Brain microvascular endothelial cell (primary cell): ENCODE results near the gene HP1BP3.

ENCODE experiments used
- DNase-seq: peaks from one replicate; pipeline ENCODE4 v3.0.0-alpha.2; 2020
- H3K27ac ChIP-seq: fragments of 250-450 bp; sonication (Bioruptor Pico); 2 replicates; pipeline ENCODE4 v1.5.1; 2020; ENCODE audit warnings: mild to moderate bottlenecking, moderate library complexity
- H3K27me3 ChIP-seq: fragments of 250-450 bp; sonication (Bioruptor Pico); replicated peaks from 2 replicates; pipeline ENCODE4 v1.5.1; 2020; ENCODE audit warnings: mild to moderate bottlenecking
- H3K36me3 ChIP-seq: fragments of 250-450 bp; sonication (Bioruptor Pico); replicated peaks from 2 replicates; pipeline ENCODE4 v1.5.1; 2020; ENCODE audit warnings: mild to moderate bottlenecking
- H3K4me3 ChIP-seq: 2 replicates; pipeline ENCODE4 v1.5.1; 2011; ENCODE audit warnings: low read depth, mild to moderate bottlenecking, control low read depth, low read length, moderate library complexity
- in situ Hi-C: cut with HindIII; loops from 2 replicates; pipeline ENCODE4 v1.10.0; 2017; ENCODE audit warnings: low sequenced_read_pairs, low pct_ligation_motif_present
- TF ChIP-seq, protein P1 (sequence below): IDR thresholded peaks from 2 replicates; pipeline ENCODE4 v1.5.1; 2011; ENCODE audit warnings: low read depth, mild to moderate bottlenecking, moderate library complexity, low read length, control low read depth, inconsistent platforms; ENCODE audit errors: missing control alignments

HP1BP3 gene, protein sequence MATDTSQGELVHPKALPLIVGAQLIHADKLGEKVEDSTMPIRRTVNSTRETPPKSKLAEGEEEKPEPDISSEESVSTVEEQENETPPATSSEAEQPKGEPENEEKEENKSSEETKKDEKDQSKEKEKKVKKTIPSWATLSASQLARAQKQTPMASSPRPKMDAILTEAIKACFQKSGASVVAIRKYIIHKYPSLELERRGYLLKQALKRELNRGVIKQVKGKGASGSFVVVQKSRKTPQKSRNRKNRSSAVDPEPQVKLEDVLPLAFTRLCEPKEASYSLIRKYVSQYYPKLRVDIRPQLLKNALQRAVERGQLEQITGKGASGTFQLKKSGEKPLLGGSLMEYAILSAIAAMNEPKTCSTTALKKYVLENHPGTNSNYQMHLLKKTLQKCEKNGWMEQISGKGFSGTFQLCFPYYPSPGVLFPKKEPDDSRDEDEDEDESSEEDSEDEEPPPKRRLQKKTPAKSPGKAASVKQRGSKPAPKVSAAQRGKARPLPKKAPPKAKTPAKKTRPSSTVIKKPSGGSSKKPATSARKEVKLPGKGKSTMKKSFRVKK

DNA sequence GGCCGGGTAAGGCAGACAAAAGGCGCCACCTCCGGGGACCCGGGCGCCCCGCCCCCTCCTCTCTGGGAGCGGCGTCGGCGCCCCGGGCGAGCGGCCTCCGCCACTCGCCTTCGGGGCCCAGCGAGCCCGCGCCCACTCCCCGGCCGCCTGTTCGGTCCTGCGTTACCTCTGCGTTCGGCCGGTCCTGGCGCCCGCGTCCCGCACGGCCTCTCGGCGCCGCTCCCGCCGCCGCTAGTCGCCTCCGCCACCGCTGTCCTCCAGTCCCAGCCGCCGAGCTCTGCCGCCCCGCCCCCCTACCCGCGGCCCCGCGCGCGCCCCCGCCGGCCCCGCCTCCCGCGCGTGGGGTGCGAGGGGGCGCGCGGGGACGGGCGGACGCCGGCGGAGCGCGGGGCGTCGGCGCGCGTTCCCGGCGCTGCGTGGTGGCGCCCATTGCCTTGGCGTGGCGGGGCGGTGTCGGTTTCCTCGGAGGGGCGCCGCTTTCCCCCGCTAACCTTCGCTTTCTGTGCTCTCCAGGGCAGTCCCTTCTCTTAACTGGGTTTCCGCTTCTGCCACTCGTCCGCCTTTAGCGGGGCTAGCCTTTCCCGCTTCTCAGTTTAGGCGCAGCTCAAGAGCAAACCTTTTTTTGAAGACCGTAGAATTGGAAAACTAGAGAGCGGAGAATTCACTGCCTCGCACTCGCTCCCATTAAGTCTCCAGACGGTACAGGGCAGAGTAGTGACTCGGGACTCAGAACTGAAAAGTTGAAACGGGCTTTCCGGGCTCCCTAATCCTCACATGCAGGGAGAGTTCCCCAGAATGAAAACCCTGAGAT lies at the start of gene HP1BP3:
Gene HP1BP3, minus strand, starts transcription at position 279 of the 811 bp plus-strand sequence. CDS start 6,867 bp downstream, outside the sequence.
- in situ Hi-C loops: no loop called here
- Histone ChIP-seq H3K27ac (peak within 1 kb of the TSS; percentile 93), H3K36me3 (no peaks in the 10 kb centered on the region), H3K27me3 (no peaks in the 10 kb centered on the region), H3K4me3 (peak within 1 kb of the TSS; percentile 93)
- TF ChIP-seq, protein P1, sequence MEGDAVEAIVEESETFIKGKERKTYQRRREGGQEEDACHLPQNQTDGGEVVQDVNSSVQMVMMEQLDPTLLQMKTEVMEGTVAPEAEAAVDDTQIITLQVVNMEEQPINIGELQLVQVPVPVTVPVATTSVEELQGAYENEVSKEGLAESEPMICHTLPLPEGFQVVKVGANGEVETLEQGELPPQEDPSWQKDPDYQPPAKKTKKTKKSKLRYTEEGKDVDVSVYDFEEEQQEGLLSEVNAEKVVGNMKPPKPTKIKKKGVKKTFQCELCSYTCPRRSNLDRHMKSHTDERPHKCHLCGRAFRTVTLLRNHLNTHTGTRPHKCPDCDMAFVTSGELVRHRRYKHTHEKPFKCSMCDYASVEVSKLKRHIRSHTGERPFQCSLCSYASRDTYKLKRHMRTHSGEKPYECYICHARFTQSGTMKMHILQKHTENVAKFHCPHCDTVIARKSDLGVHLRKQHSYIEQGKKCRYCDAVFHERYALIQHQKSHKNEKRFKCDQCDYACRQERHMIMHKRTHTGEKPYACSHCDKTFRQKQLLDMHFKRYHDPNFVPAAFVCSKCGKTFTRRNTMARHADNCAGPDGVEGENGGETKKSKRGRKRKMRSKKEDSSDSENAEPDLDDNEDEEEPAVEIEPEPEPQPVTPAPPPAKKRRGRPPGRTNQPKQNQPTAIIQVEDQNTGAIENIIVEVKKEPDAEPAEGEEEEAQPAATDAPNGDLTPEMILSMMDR: no peak
- peak; percentile 38 for DNase-seq

DNA sequence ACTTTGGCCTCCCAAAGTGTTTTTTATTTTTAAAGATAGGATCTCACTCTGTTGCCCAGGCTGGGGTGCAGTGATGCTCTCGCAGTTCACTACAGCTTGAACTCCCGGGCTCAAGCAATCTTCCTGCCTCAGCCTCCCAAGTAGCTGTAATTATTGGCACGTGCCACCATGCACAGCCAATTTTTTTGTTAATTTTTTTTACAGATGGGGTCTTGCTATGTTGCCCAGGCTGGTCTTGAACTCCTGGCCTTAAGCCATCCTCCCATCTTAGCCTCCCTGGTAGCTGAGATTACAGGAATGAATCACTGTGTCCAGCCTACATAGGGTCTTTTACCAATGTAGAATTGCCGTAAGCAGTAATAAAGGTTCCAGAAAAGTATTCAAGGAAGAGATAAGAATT lies 49.1 kb upstream of the HP1BP3 start:
- Histone ChIP-seq H3K27ac (no peak overlapping the region), H3K36me3 (peaks cover 8% of the 10 kb centered on the region), H3K27me3 (no peaks in the 10 kb centered on the region), H3K4me3 (no peak overlapping the region)
- in situ Hi-C loops: no loop called here
- DNase-seq: no peak
- TF ChIP-seq, protein P1: no peak

DNA sequence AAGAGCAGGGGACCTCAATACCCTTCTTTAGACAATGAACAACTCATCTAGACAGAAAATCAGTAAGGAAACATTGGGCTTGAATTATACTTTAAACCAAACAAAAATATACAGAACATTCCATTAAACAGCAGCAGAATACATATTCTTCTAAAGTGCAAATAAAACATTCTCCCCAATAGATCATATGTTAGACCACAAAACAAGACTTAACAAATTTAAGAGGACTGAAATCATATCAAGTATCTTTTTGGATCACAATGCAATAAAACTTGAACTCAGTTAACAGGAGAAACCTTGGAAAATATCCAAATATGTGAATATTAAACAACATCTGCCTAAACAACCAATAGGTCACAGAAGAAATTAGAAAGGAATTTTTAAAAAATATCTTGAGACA lies 47.7 kb upstream of the HP1BP3 start:
- H3K27ac ChIP-seq: no peak overlapping the region
- H3K36me3 ChIP-seq: peaks cover 3% of the 10 kb centered on the region
- H3K4me3 ChIP-seq: no peak overlapping the region
- in situ Hi-C loops: no loop called here
- no peak for DNase-seq
- TF ChIP-seq, protein P1: no peak
- H3K27me3 ChIP-seq: no peaks in the 10 kb centered on the region

DNA sequence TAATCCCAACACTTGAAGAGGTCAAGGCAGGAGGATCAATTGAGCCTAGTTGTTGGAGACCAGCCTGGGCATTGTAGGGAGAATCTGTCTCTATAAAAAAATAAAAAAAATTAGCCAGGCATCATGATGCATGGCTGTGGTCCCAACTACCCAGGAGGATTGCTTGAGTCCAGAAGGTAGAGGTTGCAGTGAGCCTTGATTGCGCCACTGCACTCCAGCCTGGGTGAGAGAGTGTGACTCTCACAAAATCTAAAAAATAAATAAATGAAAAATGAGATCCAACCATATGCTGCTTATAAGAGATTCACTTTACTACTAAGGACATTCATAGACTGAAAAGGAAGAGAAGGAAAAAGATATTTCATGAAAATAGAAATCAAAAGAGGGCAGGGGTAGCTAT lies 47.1 kb upstream of the HP1BP3 start:
- in situ Hi-C loops: no loop called here
- no peaks in the 10 kb centered on the region for H3K27me3 ChIP-seq
- H3K27ac ChIP-seq: no peak overlapping the region
- TF ChIP-seq, protein P1: no peak
- no peak overlapping the region for H3K4me3 ChIP-seq
- DNase-seq: no peak
- peaks cover 3% of the 10 kb centered on the region for H3K36me3 ChIP-seq

DNA sequence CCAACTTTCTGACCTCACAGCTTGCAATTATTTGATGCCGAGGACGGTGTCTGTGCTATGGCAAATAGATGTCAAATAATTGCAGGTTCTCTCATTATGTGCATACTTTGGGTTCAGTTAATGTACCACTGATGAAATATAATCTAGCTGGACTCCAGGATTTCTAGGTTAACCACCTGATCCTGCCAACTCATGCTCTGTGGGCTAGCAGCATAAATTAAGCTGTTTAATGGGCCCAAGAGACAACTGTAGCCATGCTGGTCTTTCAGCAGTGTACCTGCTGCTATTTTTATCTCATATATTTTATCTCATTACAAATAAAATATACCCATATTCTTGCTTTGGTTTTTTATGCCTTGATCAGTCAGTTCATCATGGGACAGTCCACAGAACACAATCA lies 43.3 kb upstream of the HP1BP3 start:
- H3K4me3 ChIP-seq: no peak overlapping the region
- in situ Hi-C loops: no loop called here

More for the DNA sequence above, 43.3 kb upstream of the HP1BP3 start:
- Histone ChIP-seq H3K36me3 (peaks cover 5% of the 10 kb centered on the region), H3K27ac (no peak overlapping the region), H3K27me3 (no peaks in the 10 kb centered on the region)
- no peak for DNase-seq
- TF ChIP-seq, protein P1: no peak
